ENCODE data around the gene PRLR.
"Not testable (repeated sequence)": the region's sequence is repeated elsewhere in the genome, so short reads cannot be mapped to it uniquely, and the experiment has no call there.

The PRLR gene

DNA sequence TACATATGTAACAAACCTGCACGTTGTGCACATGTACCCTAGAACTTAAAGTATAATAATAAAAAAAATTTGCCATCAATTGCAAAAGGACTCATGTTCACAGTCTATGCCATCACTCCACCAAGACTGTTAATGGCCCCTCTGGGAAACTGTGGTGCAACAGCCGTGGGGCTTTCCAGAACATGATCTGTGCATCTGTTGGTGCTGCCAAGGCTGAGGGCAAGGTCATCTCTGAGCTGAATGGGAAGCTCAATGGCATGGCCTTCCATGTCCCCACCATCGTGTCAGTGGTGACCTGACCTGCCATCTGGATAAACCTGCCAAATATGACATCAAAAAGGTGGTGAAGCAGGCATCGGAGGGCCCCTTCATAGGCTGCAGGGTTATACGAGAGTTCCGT, 149.2 kb downstream of the PRLR start:
- no peak for DNase-seq (ENCODE audit: low spot score)

- DNase-seq (ENCODE audit: low spot score), result no peak
Measured at GRCh38 chr5:35073160-35073559, 157.1 kb downstream of the PRLR start.

GRCh38 chr5:35069188-35069587, 161.1 kb downstream of the PRLR start:
- DNase-seq (ENCODE audit: low spot score), result no peak

- DNase-seq (ENCODE audit: low spot score), result no peak
Measured at GRCh38 chr5:35067985-35068384, 162.3 kb downstream of the PRLR start.

- no peak for DNase-seq (ENCODE audit: low spot score)
Measured at GRCh38 chr5:35066260-35066795, 164.0 kb downstream of the PRLR start.

DNA sequence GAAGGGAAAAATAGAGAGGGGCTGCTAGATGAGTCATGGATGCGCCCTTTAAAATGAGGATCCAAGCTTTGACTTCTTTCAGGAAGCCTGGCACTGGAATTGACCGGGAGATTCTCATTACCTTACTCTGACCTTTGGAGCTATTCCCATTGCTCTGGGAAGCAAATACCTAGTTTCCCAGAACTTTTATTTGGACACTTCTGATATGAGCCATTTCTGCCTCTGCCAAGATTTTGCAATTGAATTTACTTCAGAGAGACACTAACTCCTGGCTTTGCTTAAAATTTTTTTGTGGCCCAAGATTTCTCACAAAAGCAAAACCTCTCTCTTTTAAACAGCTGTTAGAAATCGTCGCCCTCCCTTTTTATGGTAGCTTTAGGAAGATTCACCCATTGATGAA, 166.9 kb downstream of the PRLR start:
- no peak for DNase-seq (ENCODE audit: low spot score)

GRCh38 chr5:35061211-35061770, 169.0 kb downstream of the PRLR start:
- DNase-seq (ENCODE audit: low spot score), result no peak

DNA sequence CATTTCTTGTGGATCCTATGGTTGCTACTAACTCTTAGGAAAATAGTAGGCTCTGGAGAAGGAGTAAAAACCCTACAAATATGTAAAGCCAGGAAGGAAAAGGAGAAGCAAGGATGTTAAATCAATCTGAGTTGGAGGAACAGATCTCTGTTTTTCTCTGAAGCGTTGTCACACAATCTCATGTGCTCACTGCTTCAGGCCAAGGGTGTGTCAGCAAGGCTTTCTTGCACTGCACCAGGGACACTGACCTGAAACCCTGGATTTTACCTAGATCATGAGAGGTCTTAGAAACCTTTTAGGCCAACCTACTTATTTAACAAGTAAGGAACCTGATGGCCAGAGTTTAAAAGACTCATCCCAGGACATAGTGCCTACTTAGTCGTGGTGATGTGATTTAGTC, 170.1 kb downstream of the PRLR start:
- DNase-seq (ENCODE audit: low spot score), result no peak

DNA sequence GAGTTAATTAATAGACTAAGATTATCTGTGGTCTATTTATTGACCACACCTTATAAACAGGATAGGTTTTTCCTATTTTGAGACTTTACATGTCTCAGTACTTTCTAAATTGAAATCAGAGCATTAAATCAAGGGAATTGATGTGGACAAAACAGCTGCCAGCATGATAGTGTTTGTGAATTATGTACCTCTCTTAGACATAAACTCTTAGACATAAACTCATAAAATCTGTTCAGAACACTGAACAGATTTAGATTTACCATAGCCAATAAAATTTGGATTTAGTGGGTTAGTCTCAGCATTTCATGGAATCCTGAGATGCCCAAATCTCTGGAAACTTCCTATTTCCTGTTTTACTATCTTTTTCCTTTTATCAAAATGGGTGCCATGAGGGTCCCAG, 171.0 kb downstream of the PRLR start:
- DNase-seq (ENCODE audit: low spot score), result no peak

- no peak for DNase-seq (ENCODE audit: low spot score)
Measured at GRCh38 chr5:35058374-35058788, 171.9 kb downstream of the PRLR start.

DNA sequence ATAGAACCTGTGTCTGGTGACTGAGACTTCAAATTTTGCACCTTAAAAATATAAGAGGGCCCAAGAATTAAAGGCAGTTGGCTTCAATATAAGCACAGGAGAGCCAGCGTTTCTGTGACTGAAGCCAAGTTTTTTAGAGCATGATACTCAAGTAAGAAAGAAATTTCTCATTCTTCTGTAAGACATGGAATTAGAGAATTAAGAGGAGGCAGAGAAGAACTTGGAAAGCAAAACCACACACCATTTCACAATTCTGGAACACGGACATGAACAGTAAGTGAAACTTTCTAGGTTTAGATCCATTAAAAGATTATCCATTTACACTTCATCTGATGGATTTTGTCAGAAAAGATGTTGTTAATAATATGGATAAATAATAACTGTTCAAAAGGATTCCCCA, 173.6 kb downstream of the PRLR start:
- DNase-seq (ENCODE audit: low spot score), result no peak

DNA sequence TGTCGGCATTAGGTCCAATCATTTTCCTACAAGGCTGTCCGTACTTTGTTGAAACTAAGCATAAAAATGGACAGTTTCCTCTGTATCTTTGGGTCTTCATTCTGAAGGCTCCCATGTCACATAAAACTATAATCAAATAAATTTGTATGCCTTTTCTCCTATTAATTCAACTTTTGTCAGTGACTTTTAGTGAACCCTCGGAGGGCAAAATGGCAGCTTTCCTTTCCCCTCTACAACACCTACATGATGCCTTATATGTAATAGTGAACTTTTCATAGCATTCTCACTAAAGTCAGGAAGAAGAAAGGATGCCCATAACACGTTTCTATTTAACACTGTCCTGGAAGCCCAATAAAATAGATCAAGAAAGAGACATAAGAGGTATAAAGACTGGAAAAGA, 177.4 kb downstream of the PRLR start:
- DNase-seq (ENCODE audit: low spot score), result no peak

- DNase-seq (ENCODE audit: low spot score), result no peak
Measured at GRCh38 chr5:35050541-35051126, 179.7 kb downstream of the PRLR start.

DNA sequence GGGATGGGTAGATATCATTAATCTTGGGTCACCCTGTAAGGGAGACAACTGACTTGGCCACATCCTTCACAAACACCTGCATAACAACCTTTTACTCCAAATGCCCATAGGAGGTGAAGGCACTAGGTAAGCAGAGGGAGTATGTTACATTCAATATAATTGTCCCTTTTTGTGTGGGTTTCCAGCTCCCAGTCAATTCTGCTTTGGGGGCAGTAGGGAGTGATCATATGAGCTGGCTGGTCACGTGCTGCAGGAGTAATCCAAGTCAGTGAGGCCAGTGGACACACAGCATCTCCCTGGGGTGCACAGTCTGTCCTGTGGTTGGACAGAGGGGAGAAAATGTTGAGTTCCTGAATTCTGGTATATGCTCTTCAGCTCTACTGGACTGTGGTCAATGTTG, 181.4 kb downstream of the PRLR start:
- no peak for DNase-seq (ENCODE audit: low spot score)

- DNase-seq (ENCODE audit: low spot score), result no peak
Measured at GRCh38 chr5:35047785-35048404, 182.4 kb downstream of the PRLR start, which contains the start of gene AGXT2. TSS of gene AGXT2 (minus strand) at chr5:35047949. CDS start at chr5:35047892, 57 bp downstream.

- no peak for DNase-seq (ENCODE audit: low spot score)
Measured at GRCh38 chr5:35046774-35047173, 183.5 kb downstream of the PRLR start.

DNA sequence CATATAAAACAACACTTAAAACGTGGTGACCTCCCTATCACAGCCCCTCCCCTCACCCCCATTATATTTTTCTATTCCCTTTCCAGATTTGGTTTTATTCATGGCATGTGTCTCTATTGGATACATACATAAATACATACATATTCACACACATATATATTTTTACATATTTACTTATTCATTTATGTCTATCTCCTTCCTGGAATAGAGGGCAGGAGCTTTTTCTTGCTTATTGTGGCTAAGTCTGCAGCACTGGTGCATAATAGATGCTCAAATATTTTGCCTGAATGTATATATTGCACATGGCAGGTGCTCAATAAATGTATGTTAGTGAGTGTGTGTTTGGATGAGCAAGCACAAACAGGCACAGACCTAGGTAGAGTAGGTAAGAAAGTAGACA, 185.0 kb downstream of the PRLR start:
- no peak for DNase-seq (ENCODE audit: low spot score)

DNA sequence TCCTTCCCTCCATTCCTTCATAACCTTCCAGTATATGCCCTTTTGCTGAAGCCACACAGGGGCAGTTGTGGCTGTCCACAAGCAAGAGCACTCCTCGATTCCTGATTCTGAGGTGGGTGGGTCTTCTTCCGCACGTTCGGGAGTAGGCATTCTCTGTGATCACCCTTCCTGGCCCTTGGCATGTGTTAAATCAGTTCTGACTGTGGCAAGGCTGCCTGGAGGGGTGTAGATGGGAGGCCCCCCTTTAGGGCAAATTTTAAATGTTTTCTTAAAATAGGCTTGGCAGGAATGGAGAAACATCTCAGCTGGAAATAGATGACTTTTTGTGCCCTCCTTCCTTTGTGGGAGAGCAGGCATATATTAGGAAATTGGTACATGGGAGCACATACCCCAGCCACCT, 185.6 kb downstream of the PRLR start:
- no peak for DNase-seq (ENCODE audit: low spot score)

DNA sequence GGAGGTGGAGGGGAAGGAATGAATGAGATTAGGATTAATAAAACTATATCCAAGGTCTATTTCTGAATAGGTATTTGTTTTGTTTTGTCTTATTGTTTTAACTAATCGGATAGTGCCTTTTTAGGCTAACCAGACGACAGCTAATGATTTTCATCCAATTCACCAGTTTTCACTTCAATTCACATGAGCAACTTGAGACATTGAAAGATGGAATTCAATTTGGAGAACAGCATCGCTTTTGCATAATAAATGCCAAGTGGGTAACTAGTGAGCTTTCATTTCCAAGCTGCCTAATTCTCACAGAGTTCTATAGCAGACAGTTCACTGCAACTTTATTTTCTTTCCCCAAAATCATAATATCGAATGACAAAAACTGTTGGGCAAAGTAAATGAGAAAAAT, 187.5 kb downstream of the PRLR start:
- DNase-seq (ENCODE audit: low spot score), result no peak

- DNase-seq (ENCODE audit: low spot score), result no peak
Measured at GRCh38 chr5:35041261-35041660, 189.0 kb downstream of the PRLR start.

DNA sequence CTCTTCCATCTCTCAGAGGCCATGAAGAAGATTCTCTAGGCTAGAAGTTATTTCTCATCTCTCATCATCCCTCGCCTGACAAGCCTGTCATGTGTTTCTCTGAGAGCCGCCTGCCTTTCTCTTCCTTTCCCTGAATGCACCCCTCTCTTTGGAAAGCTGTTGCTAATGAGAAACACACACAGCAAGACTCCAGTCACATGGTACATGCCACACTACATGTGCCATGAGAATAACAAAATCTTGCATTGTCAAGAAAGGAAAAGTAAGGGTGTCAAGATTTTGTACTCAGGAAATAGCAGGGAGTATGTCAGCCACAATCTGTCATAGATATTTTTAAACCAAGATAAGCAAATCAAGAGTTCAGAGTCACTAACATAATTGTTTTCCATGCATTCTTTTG, 191.4 kb downstream of the PRLR start:
- no peak for DNase-seq (ENCODE audit: low spot score)

- no peak for DNase-seq (ENCODE audit: low spot score)
Measured at GRCh38 chr5:35036536-35036935, 193.8 kb downstream of the PRLR start.

GRCh38 chr5:35035929-35036328, 194.4 kb downstream of the PRLR start:
- DNase-seq (ENCODE audit: low spot score), result not testable (repeated sequence)

DNA sequence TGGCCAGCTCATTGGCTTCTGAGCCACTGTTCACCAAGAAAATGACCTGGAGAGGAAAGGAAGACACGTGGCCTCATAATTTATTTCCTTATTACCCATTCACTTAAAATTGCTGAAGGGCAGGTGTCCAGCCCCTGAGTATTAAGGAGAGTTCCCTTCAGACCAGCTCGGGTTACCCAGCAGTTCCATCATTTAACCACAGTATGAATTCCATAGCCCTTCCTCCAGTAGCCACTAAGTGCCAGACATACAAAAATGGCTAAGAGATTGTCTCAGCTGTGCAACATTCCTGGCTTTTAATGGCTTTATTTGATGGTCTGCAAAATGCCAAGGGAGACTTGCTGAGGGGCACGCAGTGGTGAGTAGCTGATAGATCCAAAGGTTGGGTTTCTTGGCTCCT, 195.0 kb downstream of the PRLR start:
- no peak for DNase-seq (ENCODE audit: low spot score)
